NCI-H82 (cell line): Measurements from ENCODE around the gene C8B.

Experiments
- DNase-seq: peaks from one replicate; lab custom pipeline; 2025; lab: John Stamatoyannopoulos, UW

The C8B gene

GRCh38 chr1:56898005-56898373 is 67.8 kb downstream of the C8B start:
- no peak for DNase-seq

DNA sequence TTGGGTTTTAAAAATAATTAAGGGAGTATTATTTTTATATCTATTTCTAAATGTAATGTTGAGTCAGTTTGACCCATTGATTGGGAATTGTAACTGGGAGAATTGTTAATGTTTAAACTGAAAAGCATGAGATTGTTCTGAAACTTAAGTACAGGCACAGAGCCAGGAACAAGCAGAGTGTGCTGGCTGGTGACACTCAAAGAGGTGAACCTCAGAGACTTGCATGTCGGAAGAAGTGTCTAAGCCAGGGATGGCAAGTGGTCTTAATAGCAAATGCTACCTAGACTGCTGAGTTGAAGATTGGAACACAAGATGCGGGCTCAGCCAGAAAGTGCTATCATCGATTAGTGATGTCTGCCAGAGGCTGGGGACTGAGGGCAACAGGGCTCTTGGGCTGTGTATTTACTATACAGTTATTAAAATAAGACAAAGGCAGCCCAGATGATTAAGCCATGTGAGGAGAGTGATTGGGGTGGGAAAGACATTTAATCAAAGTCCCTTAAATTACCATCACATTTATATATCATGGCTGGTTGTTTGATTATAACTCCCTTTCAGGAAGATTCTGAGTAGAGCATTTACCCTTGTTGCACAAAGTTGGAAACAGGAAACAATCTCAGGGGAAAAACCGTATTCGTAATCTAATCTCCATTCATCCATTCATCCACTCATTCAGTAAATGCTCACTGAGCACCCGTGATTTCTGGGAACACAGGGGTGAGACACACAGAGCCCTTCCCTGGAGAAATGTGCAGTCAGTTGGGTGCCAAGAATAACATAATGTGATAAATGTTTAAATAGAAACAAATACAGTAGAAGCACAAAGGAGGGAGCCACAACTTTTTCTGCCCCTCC is 68.4 kb downstream of the C8B start:
- DNase-seq = no peak

DNA sequence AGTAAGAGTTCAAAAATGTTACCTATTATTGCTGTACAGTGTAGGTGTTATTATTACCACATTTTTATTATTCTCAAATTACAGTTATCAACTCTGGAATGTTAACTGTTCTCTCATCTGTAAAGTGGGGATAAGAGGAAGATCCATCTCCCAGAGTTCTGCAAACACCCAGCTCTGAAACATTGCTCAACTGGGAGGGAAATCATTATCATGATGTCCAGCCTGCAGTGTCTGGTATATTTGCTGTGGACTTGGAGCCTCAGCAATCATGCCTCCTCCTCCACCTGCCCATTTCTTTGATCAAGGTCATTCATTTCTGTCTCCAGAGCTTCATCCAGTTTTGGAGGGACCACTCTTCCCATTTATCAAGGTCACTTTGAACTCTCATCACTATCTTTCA is 71.8 kb downstream of the C8B start:
- no peak for DNase-seq

DNA sequence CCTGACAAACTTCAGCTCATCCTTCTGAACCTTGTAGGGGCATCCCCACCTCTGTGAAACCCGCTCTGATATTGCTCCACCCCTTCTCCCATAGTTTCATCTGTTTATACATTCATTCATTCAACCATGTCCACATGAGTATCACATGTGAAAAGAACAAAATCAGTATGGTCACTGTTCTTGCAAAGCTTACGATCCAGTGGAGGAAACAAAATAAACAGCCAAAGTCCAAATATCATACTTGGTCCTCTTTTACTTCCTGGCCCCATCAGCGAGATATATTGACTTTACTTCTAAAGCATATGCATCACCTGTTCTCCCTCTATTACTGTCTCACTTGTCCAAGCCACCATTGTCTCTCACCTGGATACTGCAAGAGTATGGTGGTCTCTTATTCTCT is 75.6 kb downstream of the C8B start:
- DNase-seq = no peak

DNA sequence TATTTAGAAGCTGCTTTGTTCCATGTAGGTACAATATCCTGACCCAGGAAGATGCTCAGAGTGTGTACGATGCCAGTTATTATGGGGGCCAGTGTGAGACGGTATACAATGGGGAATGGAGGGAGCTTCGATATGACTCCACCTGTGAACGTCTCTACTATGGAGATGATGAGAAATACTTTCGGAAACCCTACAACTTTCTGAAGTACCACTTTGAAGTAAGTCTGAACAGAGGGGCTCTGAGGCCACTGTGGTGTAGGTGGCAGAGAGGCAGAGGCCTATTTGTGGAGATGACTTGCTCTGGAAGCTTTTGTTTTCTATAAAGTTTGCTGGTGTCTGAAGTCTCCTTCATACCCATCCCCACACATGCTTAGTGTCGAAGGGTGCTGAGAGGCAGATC is 84.4 kb downstream of the C8B start:
- DNase-seq = no peak

GRCh38 chr1:56880774-56881173 is 85.0 kb downstream of the C8B start:
- no peak for DNase-seq
